ENCODE data around the gene ACOT4. TPM values are rescaled to one million over a fixed set of nuclear protein-coding genes. Genes with fewer than 3 reads are reported as not detected.
A peak's percentile ranks its signal among the peaks of the same experiment; 100 is the strongest.
"Not testable (repeated sequence)": the region's sequence is repeated elsewhere in the genome, so short reads cannot be mapped to it uniquely, and the experiment has no call there.

ACOT4 gene
- polyA plus RNA-seq, 1 experiment: 0.45 TPM

DNA sequence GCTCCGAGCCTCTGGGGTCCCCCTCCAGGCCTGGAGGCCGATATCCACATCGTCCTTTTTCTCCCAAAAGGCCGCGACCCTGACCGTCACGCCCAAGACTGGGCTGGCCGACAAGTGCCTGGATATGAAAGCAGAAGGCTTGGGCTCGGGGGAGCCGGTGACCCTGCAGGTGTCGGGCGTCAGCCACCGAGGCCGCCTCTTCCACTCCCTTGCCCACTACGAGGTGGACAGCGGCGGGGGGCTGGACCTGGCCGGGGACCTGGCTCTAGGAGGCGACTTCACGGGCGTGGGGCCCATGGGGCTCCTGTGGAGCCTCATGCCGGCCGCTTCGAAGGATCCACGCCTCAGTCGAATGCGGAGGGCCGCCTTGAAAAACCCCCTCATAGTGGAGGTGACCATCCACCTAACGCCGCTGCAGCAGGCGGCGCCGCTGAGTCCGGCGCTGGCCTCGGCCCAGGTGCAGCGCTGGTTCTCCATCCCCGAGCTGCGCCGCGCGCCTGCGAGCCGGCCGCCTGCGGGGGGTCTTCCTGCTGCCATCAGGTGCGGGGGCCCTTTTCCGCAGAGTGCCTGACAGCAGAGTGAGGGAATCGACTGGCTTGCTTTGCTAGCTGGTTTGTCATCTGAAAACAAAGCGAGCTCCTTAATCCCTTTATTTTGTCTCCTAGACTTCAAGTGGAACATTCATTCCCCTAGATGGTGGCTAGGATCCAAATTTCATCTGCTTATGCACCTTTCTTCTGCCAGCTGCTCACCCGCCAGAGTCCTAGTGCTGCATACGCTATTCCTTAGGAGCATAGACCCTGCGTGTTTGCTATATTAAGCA is 42.5 kb downstream of the ACOT4 start:
- Histone ChIP-seq H3K4me3 (ENCODE audit: low read depth, low read length) (peak overlapping the region; percentile 46; the same call in 1 of the 2 replicates), H3K9me3 (ENCODE audit: control insufficient read depth, insufficient read depth, low read length) (no peaks in the 10 kb centered on the region), H3K27me3 (ENCODE audit: control insufficient read depth, insufficient read depth, low read length) (no peaks in the 10 kb centered on the region), H3K27ac (ENCODE audit: low read depth, low read length) (peak overlapping the region; percentile 11)
- DNase-seq (ENCODE audit: low read depth, low spot score): no peak
- TF ChIP-seq, protein P1, sequence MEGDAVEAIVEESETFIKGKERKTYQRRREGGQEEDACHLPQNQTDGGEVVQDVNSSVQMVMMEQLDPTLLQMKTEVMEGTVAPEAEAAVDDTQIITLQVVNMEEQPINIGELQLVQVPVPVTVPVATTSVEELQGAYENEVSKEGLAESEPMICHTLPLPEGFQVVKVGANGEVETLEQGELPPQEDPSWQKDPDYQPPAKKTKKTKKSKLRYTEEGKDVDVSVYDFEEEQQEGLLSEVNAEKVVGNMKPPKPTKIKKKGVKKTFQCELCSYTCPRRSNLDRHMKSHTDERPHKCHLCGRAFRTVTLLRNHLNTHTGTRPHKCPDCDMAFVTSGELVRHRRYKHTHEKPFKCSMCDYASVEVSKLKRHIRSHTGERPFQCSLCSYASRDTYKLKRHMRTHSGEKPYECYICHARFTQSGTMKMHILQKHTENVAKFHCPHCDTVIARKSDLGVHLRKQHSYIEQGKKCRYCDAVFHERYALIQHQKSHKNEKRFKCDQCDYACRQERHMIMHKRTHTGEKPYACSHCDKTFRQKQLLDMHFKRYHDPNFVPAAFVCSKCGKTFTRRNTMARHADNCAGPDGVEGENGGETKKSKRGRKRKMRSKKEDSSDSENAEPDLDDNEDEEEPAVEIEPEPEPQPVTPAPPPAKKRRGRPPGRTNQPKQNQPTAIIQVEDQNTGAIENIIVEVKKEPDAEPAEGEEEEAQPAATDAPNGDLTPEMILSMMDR (IDR thresholded peaks at IDR 0.05; ENCODE audit: low read depth, low read length): peak; percentile 28; the same call in 1 of the 2 replicates
- ChIA-PET POLR2A (no interaction called here), CTCF (interaction anchor here (0.5 to 3.4 kb wide), 22 partner anchors 10 to 339 kb away, joined by 3 to 86 read pairs (median 4); partner anchors contain the start of genes ACOT1, ACOT2, ACOT6 and DNAL1)

DNA sequence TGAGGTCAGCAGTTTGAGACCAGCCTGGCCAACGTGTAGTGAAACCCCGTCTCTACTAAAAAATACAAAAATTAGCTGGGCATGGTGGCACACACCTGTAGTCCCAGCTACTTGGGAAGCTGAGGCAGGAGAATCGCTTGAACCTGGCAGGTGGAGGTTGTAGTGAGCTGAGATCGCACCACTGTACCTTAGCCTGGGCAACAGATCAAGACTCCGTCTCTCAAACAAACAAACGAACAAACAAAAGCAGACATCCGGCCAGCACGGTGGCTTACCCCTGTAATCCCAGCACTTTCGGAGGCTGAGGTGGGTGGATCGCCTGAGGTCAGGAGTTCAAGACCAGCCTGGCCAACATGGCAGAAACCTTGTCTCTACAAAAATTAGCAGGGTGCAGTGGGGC is 44.7 kb downstream of the ACOT4 start:
- DNase-seq (ENCODE audit: low read depth, low spot score); H3K27me3 ChIP-seq (ENCODE audit: control insufficient read depth, insufficient read depth, low read length); H3K4me3 ChIP-seq (ENCODE audit: low read depth, low read length); H3K9me3 ChIP-seq (ENCODE audit: control insufficient read depth, insufficient read depth, low read length); H3K27ac ChIP-seq (ENCODE audit: low read depth, low read length); POLR2A ChIA-PET: not testable (repeated sequence)
- CTCF ChIA-PET: interaction anchor here (1.1 kb wide), 1 partner anchor 128 kb away, joined by 6 read pairs; no protein-coding TSS in a partner anchor

DNA sequence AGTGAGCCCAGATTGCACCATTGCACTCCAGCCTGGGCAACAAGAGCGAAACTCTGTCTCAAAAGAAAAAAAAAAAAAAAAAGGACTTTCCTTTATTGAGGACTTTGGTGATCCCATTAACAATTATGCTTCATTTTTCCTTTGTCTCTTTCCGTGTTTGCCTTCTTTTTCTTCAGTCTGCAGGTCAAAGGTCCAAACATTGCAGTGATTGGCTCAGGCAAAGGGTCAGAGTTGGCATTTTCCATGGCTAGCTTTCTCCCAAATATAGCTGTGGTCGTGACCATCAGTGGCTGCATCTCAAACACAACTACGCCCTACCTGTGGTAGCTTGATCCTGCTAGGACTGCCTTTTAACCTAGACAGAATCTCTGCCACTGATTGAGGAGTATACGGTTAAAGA is 46.2 kb downstream of the ACOT4 start:
- CTCF ChIA-PET: interaction anchor here (0.6 kb wide), 1 partner anchor 371 kb away, joined by 3 read pairs; no protein-coding TSS in a partner anchor
- H3K9me3 ChIP-seq (ENCODE audit: control insufficient read depth, insufficient read depth, low read length): no peaks in the 10 kb centered on the region
- no peak overlapping the region for H3K4me3 ChIP-seq (ENCODE audit: low read depth, low read length)
- H3K27me3 ChIP-seq (ENCODE audit: control insufficient read depth, insufficient read depth, low read length): no peaks in the 10 kb centered on the region
- TF ChIP-seq, protein P1 (IDR thresholded peaks at IDR 0.05; ENCODE audit: low read depth, low read length): no peak
- H3K27ac ChIP-seq (ENCODE audit: low read depth, low read length): no peak overlapping the region
- POLR2A ChIA-PET: interaction anchor here (0.6 kb wide), 1 partner anchor 68 kb away, joined by 4 read pairs; no protein-coding TSS in a partner anchor
- no peak for DNase-seq (ENCODE audit: low read depth, low spot score)

DNA sequence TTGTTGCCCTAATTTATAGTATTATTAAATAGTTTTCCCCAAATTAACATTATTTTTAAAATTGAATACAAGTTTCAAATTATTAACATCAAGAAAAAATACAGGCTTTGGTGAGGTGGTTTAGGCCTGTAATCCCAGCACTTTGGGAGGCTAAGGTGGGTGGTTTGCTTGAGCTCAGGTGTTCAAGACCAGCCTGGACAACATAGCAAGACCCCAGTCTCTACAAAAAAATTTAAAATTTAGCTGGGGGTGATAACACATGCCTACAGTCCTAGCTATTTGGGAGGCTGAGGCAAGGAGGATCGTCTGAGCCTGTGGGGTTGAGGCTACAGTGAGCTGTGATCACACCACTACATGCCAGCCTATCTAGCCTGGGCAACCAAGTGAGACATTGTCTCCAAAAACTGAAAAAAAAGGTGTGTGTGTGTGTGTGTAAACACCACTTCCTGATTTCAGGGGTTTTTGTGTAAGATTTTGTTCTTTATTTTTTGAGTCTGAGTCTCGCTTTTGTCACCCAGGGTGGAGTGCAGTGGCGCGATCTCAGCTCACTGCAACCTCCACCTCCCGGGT is 49.2 kb downstream of the ACOT4 start:
- DNase-seq (ENCODE audit: low read depth, low spot score): no peak
- Histone ChIP-seq H3K27me3 (ENCODE audit: control insufficient read depth, insufficient read depth, low read length) (no peaks in the 10 kb centered on the region), H3K9me3 (ENCODE audit: control insufficient read depth, insufficient read depth, low read length) (no peaks in the 10 kb centered on the region), H3K27ac (ENCODE audit: low read depth, low read length) (no peak overlapping the region), H3K4me3 (ENCODE audit: low read depth, low read length) (no peak overlapping the region)
- TF ChIP-seq, protein P1 (IDR thresholded peaks at IDR 0.05; ENCODE audit: low read depth, low read length): no peak
- POLR2A ChIA-PET: no interaction called here
- CTCF ChIA-PET: interaction anchor here (0.7 to 1.8 kb wide), 2 partner anchors 21 to 37 kb away, joined by 4 to 6 read pairs; no protein-coding TSS in a partner anchor

DNA sequence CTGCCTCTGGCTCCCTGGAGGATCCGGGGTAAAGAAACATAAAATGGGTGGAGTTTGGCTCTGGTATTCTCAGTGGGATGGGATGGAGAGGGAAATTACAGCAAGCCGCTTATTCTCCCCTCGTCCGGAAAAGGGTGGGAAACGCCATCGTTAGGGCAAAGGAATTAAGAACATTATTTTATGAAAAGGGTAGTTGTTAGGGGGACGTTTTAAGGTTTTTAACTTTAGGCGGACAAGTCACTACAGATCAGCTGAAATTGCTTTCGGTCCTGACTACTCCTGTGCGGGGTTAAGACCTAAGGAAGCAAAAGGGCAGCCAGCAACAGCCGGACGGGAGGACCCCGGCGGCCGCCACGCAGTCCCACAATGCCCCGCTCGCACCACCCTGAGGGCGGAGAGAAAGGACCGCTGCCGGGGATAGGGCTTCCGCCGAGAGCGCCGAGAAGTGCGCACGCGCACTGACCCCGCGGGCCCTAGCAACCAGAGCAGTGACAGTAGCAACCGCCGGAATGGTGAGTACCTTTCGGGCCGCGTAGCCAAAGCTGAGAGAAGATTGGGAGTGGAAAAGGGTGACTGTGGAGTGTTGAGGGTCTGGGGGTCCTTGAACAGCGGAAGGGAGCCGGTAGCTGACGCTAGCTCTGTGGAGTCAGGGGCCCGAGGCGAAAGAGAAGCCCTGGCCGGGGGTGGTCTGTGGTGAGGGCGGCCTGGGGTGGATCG is 53.0 kb downstream of the ACOT4 start, which contains the start of gene DNAL1:
DNAL1 (plus strand) TSS at position 456 of the 717 bp plus-strand sequence; CDS start at position 510, 54 bp downstream.
- H3K27me3 ChIP-seq (ENCODE audit: control insufficient read depth, insufficient read depth, low read length): no peaks in the 10 kb centered on the region
- CTCF ChIA-PET: interaction anchor here (0.6 to 1.8 kb wide), 2 partner anchors 12 to 196 kb away, joined by 3 to 9 read pairs; no protein-coding TSS in a partner anchor
- H3K27ac ChIP-seq (ENCODE audit: low read depth, low read length): peak within 1 kb of the TSS; percentile 82
- no peaks in the 10 kb centered on the region for H3K9me3 ChIP-seq (ENCODE audit: control insufficient read depth, insufficient read depth, low read length)
- DNase-seq (ENCODE audit: low read depth, low spot score): peak; percentile 72
- H3K4me3 ChIP-seq (ENCODE audit: low read depth, low read length): peak within 1 kb of the TSS; percentile 91
- POLR2A ChIA-PET: interaction anchor here (0.6 to 1.5 kb wide), 2 partner anchors 76 to 141 kb away, joined by 3 to 4 read pairs; partner anchors contain the start of gene ACOT2
- TF ChIP-seq, protein P1 (IDR thresholded peaks at IDR 0.05; ENCODE audit: low read depth, low read length): no peak

All from AG04450 (cell line).